OCI-LY1 (cell line): ENCODE results near the gene PDCD10.

Experiments used
- EZH2 ChIP-seq: fragments of 200-600 bp; sonication (generic), shearing (Covaris generic); IDR thresholded peaks from 2 replicates; pipeline ENCODE4 v1.8.0; 2017; ENCODE audit warnings: borderline replicate concordance, mixed run types, mild to moderate bottlenecking, antibody characterized with exemption, low read length, moderate library complexity, mixed read lengths
- TF ChIP-seq, protein P1 (sequence below): fragments of 200-600 bp; sonication (generic), shearing (Covaris generic); IDR thresholded peaks from 2 replicates; pipeline ENCODE4 v1.5.1; 2017; ENCODE audit warnings: mild to moderate bottlenecking, antibody characterized with exemption, low read length, moderate library complexity, mixed read lengths

DNA sequence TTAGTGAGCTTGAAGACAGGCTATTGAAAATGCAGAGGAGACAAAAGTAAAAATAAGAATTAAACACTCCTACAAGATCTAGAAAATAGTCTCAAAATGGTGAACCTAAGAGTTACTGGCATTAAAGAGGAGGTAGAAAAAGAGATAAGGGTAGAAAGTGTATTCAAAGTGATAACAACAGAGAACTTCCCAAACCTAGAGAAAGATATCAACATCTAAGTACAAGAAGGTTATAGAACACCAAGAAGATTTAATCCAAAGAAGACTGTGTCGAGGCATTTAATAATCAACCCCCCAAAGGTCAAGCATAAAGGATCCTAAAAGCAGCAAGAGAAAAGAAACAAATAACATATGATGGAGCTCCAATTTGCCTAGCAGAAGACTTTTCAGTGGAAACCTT is 23.3 kb downstream of the PDCD10 start:
- TF ChIP-seq, protein P1, sequence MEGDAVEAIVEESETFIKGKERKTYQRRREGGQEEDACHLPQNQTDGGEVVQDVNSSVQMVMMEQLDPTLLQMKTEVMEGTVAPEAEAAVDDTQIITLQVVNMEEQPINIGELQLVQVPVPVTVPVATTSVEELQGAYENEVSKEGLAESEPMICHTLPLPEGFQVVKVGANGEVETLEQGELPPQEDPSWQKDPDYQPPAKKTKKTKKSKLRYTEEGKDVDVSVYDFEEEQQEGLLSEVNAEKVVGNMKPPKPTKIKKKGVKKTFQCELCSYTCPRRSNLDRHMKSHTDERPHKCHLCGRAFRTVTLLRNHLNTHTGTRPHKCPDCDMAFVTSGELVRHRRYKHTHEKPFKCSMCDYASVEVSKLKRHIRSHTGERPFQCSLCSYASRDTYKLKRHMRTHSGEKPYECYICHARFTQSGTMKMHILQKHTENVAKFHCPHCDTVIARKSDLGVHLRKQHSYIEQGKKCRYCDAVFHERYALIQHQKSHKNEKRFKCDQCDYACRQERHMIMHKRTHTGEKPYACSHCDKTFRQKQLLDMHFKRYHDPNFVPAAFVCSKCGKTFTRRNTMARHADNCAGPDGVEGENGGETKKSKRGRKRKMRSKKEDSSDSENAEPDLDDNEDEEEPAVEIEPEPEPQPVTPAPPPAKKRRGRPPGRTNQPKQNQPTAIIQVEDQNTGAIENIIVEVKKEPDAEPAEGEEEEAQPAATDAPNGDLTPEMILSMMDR, result no peak
- no peak for TF ChIP-seq EZH2
